CD4-positive, alpha-beta T cell treated with Interleukin-10 for 1 hour (primary cell): ENCODE data around the gene RIIAD1.
A peak's percentile ranks its signal among the peaks of the same experiment; 100 is the strongest.
"Not testable (repeated sequence)": the region's sequence is repeated elsewhere in the genome, so short reads cannot be mapped to it uniquely, and the experiment has no call there.

Experiments
- DNase-seq: peaks from one replicate; pipeline ENCODE4 v3.0.0-alpha.2; 2020

The RIIAD1 gene

DNA sequence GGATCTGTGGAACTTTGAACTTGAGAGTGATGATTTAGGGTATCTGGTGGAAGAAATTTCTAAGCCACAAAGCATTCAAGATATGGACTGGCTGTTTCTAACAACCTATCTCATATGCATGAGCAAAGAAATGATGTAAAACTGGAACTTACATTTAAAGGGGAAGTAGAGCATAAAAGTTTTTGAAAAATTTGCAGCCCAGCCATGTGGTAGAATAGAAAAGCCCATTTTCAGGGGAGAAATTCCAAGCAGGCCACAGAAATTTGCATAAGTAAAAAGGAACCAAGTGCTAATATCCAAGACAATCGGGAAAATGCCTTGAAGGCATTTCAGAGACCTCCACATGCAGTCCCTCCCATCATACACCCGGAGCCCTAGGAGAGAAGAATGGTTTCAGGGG is 15.7 kb downstream of the RIIAD1 start:
- no peak for DNase-seq

DNA sequence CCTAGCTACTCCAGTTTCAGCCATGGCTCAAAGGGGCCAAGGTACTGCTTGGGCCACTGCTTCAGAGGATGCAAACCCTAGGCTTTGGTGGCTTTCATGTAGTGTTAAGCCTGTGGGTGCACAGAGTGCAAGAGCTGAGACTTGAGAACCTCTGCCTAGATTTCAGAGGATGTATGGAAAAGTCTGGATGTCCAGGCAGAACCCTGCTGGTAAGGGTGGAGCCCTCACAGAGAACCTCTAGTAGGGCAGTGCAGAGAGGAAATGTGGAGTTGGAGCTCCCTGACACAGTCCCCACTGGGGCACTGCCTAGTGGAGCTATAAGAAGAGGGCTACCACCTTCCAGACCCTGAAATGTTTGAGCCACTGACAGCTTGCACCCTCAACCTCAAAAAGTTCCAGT is 16.2 kb downstream of the RIIAD1 start:
- DNase-seq: no peak

DNA sequence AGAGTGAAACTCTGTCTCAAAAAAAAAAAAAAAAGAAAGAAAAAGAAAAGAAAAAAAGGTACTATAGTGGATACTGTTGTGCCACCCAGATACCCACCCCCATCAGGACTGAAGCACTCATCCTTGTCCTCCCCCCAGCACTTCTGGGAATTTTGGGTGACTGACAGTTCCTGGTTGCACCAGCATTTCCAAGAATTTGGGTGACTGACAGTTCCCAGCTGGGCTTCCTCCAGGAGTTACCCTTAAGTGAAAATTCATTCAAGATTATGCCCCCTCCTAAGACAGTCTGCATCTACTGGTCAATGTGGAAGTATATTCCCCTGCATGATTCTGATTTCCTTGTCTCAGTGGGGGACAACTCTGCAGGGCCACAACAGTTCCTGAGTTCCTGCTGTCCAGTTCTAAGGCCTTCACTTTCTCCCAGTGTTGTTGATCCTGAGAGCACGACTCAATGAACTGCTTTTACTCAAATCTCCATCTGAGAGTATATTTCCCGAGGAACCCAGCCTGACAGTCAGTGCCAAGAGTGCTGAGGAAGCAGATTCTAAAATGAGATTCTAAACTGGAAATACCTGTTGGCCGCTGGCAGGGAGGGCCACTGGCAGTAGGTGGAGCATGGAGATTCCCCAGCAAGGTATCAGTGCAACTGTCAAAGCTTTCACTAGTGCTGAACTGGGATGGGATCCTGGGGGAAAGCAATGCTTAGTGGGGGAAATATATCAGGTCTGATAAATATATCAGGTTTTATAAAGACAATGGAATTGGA is 18.5 kb downstream of the RIIAD1 start:
- DNase-seq: no peak

DNA sequence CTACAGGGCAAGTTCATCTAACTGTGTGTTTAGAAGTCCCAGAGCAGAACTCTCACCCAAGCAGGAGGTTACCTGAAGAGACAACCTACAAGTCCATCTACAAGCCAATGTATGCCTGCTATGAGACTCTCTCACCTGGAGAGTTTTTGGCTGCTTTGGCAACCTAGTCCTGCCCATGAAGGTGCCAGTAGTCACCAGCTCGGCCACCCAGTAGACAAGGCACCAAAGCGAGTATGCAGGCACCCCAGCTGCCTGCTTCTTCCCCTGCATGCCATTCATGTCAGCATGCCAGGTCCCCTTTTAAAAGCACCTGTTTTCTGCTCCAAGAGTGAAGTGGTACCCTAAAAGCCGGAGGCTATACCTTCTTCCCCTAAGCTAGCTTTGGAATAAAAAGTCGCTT is 20.2 kb downstream of the RIIAD1 start:
- no peak for DNase-seq

DNA sequence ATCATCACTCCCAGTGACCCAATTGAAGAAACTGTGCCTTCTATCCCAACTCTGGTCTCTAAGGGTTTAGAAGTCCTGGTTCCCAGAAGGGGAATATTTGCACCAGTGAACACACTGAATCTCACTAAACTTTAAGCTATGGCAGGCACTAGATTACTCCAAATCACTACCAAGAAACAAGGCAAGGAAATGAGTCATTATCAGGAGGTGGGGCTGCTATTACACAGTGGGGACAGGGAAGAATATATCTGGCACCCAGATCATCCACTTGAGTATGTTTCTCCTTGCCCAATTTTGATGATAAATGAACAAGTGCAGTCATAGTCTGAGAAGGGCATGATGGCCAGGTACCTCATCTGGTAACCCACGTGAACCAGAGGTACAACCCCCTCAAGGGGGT is 35.0 kb downstream of the RIIAD1 start:
- no peak for DNase-seq

DNA sequence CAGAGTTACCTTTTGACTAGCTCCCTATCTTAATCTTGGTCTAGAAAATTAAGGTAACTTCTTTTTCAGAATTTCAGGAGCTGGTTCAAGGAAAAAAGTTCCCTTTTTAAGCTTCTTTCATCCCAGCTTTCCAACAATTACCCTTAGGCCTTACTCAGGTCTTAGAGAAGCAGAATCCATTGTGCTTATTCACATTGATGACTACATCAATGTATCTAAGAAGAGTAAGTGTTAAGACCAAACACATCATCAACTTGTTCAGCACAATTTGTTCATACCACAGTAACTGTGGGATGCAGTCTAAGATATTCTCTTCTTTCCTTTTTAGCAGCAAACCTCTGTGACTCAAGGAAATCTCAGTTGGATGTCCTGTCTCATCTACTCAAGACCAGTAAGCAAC is 37.9 kb downstream of the RIIAD1 start:
- DNase-seq: no peak

DNA sequence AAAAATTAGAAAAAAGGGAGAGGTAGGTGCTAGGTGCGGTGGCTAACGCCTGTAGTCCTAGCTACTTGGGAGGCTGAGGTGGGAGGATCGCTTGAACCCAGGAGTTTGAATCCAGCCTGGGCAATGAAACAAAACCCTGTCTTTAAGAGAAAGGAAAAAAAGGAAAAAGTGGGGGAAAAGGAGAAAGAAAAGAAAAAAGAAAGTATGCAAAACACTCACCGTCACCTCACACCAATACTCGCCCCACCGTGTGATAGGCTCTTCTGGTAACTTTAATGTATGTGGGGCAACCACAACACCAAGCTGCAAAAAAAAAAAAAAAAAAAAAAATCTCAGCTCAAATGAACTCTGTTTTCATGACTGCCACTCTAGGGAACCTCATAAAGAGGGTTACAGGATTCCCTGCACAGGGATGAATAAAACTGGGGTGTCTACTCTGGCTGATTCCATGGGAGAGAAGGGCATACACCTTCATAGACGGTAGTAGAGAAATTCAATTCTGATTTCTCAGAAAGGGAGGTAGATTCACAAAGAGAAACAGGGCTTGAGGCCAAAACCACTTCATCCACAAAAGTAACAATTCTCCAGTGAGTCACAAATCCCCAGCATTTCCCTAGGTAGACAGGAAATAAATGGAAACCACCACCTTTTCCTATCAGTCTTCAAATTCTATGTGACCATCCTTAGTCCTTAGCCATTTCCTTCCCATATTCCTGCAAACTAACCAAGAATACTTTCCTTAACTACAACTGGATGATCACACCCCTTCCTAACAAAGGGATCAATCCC is 39.5 kb downstream of the RIIAD1 start:
- no peak for DNase-seq

DNA sequence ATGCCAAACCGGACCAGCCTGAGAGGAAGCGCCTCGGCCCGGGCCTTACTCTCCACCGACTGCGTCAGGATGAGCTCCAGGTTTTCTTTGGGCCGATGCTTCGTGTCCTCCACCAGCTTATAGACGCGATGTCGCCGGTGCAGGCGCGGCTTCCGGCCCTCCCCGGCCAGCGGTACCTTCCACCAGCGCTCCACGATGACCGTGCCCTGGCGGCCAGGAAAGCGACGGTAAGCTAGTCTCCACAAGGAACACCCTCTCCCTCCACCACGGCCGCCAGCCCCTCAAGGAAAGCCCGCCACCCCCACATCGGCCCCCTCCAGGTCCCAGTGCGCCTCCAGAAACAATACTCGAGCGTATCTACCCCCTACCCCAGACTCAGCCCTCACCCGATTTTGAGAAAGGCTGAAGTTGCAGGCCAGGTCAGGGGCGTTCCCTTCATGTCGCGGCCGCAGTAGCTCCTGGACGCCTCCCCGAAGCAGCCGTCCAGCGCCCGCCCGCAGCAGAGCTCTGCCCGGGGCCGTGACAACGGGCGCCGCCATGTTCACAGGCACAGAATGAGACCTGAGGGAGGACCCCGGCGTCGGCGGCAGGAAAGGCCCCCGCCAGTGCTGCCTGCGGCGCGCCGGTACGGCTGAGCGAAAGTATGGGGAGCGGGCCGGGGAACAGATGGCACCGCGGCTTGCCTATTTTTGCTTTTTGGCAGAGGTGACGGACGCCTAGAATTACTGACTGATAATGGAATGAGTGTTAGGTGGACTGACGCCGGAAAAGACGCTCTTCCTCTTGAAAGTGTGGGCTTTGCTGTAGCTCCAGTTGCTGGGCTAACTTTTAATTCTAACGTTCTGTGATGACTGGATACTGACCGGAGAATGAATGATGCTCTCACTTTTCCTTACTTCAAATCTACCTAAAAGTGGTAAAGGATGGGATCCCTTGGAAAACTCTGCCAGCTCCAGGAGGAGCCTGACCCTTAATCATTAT is 41.9 kb downstream of the RIIAD1 start, which contains the start of gene MRPL9:
MRPL9 (minus strand) TSS at position 556 of the 981 bp plus-strand sequence; CDS start at position 539, 17 bp downstream.
- peak; percentile 87 for DNase-seq

DNA sequence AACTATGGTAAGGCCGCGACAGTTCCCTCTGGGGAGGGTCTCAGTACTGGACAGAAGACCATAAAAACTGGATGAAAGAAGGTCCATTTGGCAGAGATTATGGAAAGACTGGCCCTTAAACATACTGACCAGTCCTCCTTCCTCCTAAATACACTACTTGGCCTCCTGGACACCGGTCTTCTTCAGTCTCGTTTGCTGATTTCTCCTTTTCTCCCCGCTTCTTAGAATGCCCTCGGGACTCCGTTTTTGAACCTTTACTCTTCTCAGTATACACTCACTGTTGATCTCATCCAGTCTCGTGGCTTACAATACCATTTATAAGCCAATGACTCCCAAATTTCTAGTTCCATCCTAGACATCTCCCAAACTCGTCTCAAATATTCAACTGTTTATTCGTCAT is 42.7 kb downstream of the RIIAD1 start:
- DNase-seq: no peak

DNA sequence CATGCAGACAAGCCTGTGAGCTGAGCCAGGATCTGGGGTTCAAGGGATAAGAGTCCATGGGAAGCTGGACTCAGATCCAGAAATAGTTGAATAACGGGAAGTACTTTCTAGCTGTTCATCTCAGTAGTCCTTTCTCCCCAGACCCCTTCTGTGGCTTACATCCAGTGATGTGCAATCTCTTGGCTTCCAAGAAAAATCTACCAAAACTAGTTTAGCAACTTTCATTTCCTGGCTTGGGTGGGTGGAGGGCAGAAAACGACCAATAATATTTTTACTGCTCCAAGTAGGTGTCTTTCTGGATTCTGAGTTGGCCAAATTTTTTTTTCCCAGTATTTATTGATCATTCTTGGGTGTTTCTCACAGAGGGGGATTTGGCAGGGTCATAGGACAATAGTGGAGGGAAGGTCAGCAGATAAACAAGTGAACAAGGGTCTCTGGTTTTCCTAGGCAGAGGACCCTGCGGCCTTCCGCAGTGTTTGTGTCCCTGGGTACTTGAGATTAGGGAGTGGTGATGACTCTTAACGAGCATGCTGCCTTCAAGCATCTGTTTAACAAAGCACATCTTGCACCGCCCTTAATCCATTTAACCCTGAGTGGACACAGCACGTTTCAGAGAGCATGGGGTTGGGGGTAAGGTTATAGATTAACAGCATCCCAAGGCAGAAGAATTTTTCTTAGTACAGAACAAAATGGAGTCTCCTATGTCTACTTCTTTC is 47.2 kb downstream of the RIIAD1 start:
- not testable (repeated sequence) for DNase-seq

DNA sequence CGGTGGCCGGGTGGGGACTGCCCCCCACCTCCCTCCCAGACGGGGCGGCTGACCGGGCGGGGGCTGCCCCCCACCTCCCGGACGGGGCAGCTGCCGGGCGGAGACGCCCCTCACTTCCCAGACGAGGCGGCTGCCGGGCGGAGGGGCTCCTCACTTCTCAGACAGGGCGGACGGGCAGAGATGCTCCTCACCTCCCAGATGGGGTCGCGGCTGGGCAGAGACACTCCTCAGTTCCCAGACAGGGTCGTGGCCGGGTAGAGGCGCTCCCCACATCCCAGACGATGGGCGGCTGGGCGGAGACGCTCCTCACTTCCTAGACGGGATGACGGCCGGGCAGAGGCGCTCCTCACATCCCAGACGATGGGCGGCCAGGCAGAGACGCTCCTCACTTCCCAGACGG is 47.9 kb downstream of the RIIAD1 start:
- DNase-seq: not testable (repeated sequence)

DNA sequence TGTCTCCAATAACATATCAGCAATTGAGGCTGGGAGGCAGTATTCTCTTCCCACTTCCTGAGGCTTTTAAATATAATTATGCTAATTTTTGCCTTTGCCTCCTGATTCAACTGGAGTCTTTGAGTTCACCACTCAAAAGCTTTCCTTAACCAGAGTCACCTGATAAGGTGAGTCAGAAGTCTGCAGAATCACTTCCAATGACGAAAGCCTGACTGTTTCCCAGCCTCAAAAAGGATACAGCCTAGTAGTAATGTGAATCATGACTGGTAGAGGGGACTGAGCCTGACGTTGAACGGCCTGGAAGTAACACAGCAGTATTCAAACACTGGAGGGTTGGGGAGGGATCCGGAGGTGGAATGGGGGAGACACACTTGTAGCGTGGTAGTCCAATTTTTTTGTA is 52.4 kb downstream of the RIIAD1 start:
- no peak for DNase-seq

DNA sequence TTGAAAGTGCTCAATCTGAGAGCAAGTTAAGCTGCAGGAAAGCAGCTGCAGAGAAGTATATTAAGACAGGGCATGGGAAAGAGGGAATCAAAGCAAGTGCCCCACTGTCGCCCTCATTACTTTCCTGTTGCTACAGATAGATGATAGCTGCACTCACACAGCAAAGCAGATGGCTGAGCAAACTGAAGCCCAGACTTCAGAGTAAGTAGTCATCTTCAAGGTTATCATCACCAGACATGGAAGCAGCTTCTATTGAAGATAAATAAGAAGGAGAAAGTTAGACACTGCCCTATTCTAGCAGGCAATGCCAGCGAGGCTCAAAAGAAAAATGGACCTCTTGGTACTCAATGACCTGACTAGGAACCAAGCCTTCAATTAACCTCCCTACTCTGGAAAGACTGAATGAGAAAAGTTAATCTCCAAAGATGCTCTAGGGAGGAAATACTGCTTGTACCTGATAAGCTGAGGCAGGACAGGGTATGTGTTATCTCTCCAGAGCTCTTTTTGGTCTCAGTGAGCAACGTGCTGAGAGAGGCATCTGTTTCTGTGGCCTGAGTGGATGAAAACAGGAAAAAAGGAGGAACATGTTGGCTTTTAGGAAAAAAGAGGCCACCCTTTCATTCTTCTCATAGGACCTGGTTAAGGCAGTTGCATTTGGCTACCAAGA is 53.1 kb downstream of the RIIAD1 start:
- no peak for DNase-seq

DNA sequence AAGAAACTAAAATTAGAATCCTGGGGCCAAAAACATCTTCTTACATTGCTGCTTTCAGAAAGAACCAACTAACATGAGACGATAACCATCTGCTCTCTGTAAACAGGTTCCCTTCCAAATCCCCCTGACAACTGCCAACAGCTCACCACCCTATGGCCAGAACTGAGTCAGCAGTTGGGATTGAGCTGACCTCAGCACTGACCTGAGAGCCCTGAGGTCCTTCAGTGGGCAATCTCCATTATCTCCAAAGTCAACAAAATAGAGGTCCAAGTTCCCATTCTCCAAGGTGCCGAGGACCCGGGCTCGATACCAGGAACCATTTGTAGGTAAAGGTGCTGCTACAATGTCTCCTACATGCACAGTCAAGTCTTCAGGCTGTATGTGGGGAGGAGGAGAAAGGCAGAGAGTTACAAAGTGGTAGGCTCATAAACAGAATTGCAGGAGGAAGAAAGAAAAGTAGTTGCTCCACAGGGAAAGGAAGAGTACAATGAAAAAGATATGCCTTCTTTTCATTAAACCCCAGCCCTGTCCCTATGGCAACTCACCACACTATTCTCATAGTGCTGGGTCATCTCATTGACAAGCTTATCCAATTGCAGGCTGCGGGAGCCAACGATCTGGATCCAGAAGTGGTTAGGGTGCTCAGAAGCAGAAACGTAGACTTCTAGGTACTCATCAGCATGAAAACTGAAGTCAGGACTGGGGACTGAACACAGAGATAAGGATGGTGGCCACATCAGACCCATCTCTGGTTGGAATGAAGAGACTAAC is 54.8 kb downstream of the RIIAD1 start:
- no peak for DNase-seq

DNA sequence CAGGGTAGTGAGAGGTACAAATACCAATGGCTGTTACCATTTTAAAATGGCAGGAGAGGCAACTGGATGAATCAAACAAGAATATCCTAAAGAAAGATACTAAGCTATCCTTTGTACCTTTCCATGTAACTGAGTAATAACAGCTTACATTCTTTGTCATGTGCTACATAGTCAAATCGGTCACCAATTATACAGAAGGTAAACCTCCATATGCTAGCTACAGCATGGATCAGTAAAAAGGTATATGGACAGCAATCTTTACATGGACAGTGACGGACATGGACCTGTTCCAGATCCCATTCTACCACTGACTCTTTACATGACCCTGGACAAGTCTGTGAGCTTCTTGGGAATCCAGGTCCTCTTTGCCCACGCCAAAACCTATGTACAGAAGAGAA is 55.3 kb downstream of the RIIAD1 start:
- DNase-seq: no peak

DNA sequence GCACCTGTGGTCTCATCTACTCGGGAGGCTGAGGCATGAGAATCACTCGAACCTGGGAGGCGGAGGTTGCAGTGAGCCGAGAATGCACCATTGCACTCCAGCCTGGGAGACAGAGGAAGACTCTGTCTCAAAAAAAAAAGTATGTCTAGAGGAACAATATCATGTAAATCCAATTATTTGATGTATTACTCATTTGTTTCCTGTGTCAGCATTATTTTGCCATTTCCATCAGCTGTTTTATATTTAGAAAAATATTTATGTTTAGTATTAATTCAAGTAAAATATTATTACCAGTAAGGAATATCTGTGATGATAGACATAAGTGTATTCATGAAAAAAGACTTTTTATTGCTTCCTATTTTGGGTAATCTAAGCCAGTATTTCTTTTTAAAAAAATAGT is 56.0 kb downstream of the RIIAD1 start:
- DNase-seq: no peak
